ENCODE results near the gene PGC. TPM values are rescaled to one million over a fixed set of nuclear protein-coding genes. Genes with fewer than 3 reads are reported as not detected.

The PGC gene
- total RNA-seq, 1 donor from 2014 or later = not detected

GRCh38 chr6:41758641-41759035 is 11.4 kb upstream of the PGC start:
- no peak overlapping the region for H3K27ac ChIP-seq (replicated peaks)
- no peaks in the 10 kb centered on the region for H3K9me3 ChIP-seq (replicated peaks)
- TF ChIP-seq CTCF (IDR thresholded peaks at IDR 0.05; ENCODE audit: borderline replicate concordance) = no peak
- no peaks in the 10 kb centered on the region for H3K4me1 ChIP-seq
- H3K27me3 ChIP-seq (ENCODE audit: low read depth) = no peaks in the 10 kb centered on the region
- no peaks in the 10 kb centered on the region for H3K36me3 ChIP-seq
- DNase-seq = no peak
- intact Hi-C loops (cut with micrococcal nuclease) = no loop called here
- H3K4me3 ChIP-seq = no peak overlapping the region

DNA sequence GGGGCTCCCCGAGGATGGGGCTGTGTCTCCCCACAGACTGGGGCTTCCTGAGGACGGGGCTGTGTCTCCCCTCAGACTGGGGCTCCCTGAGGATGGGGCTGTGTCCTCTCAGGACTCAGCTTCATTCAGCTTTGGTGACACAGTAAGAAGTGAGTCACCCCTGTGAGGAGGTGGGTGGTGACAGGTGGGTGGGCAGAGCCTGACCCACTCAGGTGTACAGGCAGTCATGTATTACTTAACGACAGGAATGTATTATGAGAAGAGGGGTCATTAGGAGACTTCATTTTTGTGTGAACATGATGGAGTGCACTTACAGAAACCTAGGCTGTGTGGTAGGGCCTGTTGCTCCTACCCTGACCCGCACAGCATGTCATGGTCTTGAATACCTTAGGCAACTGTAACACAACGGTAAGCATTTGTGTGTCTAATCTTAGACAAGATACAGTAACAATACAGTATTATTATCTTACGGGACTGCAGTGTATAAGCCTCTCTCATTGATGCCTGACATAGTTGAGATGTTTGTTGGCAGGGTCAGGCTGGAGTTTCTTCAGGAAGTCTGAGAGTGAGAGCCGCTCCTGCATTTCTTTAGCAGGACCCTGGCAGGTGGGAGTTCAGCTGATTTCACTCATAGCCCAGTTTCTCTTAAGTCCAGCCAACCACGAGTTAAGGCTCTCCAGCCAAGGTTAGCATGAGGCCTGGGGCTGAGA is 10.9 kb upstream of the PGC start:
- no peaks in the 10 kb centered on the region for H3K36me3 ChIP-seq
- no peak for TF ChIP-seq CTCF (IDR thresholded peaks at IDR 0.05; ENCODE audit: borderline replicate concordance)
- H3K27ac ChIP-seq (replicated peaks) = no peak overlapping the region
- H3K4me1 ChIP-seq = no peaks in the 10 kb centered on the region
- H3K4me3 ChIP-seq = no peak overlapping the region
- H3K9me3 ChIP-seq (replicated peaks) = no peaks in the 10 kb centered on the region
- DNase-seq = no peak
- no peaks in the 10 kb centered on the region for H3K27me3 ChIP-seq (ENCODE audit: low read depth)
- intact Hi-C loops (cut with micrococcal nuclease) = no loop called here

DNA sequence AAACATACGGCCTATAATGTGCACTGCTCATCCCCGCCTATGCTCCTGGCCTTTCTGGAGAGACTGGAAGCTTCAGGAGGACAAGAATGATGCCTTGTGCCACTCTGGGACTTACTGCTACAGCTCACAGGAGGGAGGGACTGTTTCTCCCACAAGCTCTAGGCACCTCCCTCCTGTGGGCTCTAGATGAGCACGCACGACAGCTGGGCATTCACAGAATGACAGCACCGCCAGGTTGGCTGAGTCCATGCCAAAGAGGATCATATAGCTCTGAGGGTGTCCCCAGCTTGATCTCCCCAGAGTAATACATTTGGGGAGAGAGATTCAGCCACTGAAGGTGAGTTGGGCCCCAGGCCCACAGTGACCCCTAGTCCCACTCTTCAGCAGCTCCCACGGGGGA is 10.1 kb upstream of the PGC start:
- Histone ChIP-seq H3K4me3 (no peak overlapping the region), H3K27ac (replicated peaks) (no peak overlapping the region), H3K9me3 (replicated peaks) (no peaks in the 10 kb centered on the region), H3K4me1 (no peaks in the 10 kb centered on the region), H3K36me3 (no peaks in the 10 kb centered on the region), H3K27me3 (ENCODE audit: low read depth) (no peaks in the 10 kb centered on the region)
- no peak for TF ChIP-seq CTCF (IDR thresholded peaks at IDR 0.05; ENCODE audit: borderline replicate concordance)
- no peak for DNase-seq
- intact Hi-C loops (cut with micrococcal nuclease) = no loop called here

DNA sequence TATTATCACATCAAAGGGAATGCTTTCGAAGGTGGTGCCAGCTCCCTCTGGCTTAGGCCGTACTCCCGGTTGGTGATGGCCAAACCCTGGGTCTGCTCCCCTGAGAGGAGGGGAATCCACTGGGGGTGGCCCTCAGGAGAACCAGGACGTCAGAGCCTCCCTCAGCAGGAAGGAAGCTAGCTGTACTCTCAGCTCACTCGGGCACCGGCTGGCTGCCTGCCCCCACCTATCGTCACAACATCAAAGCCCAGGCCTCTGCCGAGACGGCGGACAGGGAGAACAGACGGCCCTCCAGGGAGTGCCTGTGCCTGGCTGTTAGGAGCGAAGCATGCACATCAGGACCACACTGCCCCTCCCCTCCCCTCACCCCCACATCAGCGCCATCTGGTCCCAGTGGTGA is 9.2 kb upstream of the PGC start:
- TF ChIP-seq CTCF (IDR thresholded peaks at IDR 0.05; ENCODE audit: borderline replicate concordance) = no peak
- intact Hi-C loops (cut with micrococcal nuclease) = no loop called here
- no peak for DNase-seq
- H3K36me3 ChIP-seq = no peaks in the 10 kb centered on the region
- H3K27ac ChIP-seq (replicated peaks) = no peak overlapping the region
- no peaks in the 10 kb centered on the region for H3K27me3 ChIP-seq (ENCODE audit: low read depth)
- no peaks in the 10 kb centered on the region for H3K4me1 ChIP-seq
- H3K4me3 ChIP-seq = no peak overlapping the region
- no peaks in the 10 kb centered on the region for H3K9me3 ChIP-seq (replicated peaks)

DNA sequence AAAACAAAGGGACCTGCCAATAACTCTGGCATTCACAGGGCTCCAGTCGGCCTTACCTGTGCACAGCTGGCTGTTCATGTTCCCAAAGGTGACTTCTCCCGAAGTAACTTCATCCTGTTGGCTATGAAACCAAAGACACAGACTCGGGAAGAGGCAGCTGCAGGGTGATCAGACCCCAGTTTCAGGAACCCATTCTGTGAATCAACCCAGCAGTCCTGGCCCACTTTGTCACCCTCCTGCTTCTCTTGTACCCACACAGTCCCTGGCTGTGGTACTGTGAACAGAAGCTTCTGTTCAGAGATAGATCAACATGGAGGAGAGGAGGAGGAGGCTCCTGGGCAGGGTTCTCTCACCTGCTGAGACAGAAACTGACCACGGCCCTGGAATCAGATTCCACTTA is 8.7 kb upstream of the PGC start:
- no peaks in the 10 kb centered on the region for H3K27me3 ChIP-seq (ENCODE audit: low read depth)
- H3K27ac ChIP-seq (replicated peaks) = no peak overlapping the region
- no peaks in the 10 kb centered on the region for H3K9me3 ChIP-seq (replicated peaks)
- DNase-seq = no peak
- no peaks in the 10 kb centered on the region for H3K4me1 ChIP-seq
- H3K36me3 ChIP-seq = no peaks in the 10 kb centered on the region
- intact Hi-C loops (cut with micrococcal nuclease) = no loop called here
- no peak for TF ChIP-seq CTCF (IDR thresholded peaks at IDR 0.05; ENCODE audit: borderline replicate concordance)
- H3K4me3 ChIP-seq = no peak overlapping the region

All from left ventricle myocardium inferior (tissue), 1 donor.